ENCODE data around the gene CELF3.

DNA sequence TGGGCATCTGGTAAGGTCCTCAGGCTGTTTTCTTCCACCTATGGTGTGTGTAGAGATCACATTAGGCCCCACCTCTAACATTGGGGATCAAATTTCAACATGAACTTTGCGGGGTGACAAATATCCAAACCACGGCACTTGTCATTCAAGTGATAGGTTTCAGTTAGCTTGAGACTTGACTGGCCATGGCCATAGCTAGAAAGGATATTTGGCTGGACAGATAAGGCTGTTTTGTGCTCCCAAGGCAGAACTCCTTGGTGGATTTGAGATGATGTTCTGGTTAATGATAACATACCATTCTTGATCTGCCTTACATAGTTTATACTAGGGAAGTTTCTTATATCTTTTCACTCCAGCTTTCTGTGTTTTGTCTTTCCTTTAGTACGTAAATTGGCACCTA, 48.5 kb downstream of the CELF3 start:
- no peak for TF ChIP-seq EZH2 (IDR thresholded peaks at IDR 0.05; ENCODE audit: borderline replicate concordance, low read depth, low read length, severe bottlenecking)
- TF ChIP-seq, protein P1, sequence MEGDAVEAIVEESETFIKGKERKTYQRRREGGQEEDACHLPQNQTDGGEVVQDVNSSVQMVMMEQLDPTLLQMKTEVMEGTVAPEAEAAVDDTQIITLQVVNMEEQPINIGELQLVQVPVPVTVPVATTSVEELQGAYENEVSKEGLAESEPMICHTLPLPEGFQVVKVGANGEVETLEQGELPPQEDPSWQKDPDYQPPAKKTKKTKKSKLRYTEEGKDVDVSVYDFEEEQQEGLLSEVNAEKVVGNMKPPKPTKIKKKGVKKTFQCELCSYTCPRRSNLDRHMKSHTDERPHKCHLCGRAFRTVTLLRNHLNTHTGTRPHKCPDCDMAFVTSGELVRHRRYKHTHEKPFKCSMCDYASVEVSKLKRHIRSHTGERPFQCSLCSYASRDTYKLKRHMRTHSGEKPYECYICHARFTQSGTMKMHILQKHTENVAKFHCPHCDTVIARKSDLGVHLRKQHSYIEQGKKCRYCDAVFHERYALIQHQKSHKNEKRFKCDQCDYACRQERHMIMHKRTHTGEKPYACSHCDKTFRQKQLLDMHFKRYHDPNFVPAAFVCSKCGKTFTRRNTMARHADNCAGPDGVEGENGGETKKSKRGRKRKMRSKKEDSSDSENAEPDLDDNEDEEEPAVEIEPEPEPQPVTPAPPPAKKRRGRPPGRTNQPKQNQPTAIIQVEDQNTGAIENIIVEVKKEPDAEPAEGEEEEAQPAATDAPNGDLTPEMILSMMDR (IDR thresholded peaks at IDR 0.05; ENCODE audit: borderline replicate concordance, extremely low read depth, low read length, poor library complexity, severe bottlenecking) = no peak
